IPS DF 4.7 (cell line): ENCODE data around the gene GNRH2.
"Not testable (repeated sequence)": the region's sequence is repeated elsewhere in the genome, so short reads cannot be mapped to it uniquely, and the experiment has no call there.

Experiments used
- DNase-seq: peaks from one replicate; pipeline ENCODE4 v3.0.0-alpha.2; 2013; ENCODE audit warnings: low spot score; ENCODE audit errors: extremely low read depth

Gene GNRH2

DNA sequence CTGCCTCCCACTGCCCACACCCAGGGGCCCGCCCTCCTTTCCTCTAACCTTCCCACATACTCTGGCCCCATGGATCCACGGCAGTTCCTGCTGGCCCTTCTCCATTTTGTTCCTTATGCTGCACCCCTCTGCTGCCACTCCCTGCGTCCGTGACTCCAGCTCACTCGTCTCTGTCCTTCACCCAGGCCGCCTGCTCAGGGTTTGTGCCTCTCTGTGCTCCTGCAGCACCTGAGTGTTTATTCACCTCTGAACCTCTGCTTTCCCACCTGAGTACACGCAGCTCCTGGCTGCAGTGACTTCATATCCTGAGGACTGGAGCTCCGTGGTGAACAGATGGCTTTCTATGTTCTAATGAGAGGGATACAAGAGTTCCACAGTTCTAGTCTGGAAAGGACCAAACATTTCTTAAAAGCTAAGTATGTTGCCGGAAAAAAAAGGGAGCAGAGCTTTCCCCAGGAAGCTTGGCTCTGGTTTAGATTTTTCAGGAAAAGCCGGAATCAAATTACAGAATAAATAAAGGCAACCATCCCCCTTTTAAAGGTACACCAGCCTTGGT lies 1.5 kb upstream of the GNRH2 start:
- no peak for DNase-seq

- no peak for DNase-seq
These were observed 797 bp upstream of the GNRH2 start for GRCh38 chr20:3042625-3043024.

- DNase-seq: no peak
These were observed 1.0 kb downstream of the GNRH2 start for GRCh38 chr20:3044336-3044965.

- no peak for DNase-seq
These were observed 1.8 kb downstream of the GNRH2 start for GRCh38 chr20:3045042-3045815.

GRCh38 chr20:3045816-3046676 lies 2.6 kb downstream of the GNRH2 start, which contains the start of gene MRPS26:
Gene MRPS26, plus strand, starts transcription at chr20:3046052. Its CDS starts 17 bp downstream, at chr20:3046069.
- DNase-seq: no peak

- DNase-seq: no peak
These were observed 3.4 kb downstream of the GNRH2 start for GRCh38 chr20:3046677-3047462.

DNA sequence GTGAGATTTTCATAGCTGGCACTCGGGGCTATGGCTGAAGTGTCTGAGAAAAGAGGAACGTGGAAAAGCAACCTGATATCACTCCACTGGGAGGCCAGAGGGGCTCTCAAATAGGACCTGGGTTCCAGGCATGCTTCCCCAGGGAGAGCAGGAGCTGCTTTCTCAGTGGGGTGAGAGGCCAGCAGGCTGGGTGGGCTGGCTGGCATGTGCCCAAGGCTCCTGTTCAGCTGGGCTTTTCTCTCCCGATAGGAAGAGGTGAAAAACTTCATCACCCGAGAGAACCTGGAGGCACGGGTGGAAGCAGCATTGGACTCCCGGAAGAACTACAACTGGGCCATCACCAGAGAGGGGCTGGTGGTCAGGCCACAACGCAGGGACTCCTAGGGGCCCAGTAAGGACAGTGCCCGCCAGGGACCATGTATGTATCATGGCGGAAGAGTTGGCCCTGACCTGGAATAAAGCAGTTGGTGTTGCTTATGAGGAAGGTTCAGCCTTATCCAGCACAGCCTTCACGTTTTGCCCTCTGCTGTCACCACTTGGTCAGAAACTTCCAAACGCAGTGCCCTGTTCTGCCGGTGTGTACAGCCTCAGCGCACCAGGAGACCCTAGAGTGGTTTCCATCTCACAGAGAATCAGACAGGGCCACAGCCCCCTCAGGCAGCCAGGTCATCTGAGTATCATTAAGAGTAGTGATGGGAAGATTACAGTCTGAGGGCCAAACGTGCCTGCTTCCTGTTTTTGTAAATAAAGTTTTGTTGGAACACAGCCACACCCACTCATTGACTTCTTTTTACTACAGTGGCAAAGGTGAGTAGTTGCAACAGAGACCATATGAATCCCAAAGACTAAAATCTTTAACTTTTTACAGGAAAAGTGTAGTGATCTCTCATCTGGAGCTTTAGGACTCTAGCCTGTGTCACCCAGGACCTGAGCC lies 4.3 kb downstream of the GNRH2 start:
- no peak for DNase-seq

DNA sequence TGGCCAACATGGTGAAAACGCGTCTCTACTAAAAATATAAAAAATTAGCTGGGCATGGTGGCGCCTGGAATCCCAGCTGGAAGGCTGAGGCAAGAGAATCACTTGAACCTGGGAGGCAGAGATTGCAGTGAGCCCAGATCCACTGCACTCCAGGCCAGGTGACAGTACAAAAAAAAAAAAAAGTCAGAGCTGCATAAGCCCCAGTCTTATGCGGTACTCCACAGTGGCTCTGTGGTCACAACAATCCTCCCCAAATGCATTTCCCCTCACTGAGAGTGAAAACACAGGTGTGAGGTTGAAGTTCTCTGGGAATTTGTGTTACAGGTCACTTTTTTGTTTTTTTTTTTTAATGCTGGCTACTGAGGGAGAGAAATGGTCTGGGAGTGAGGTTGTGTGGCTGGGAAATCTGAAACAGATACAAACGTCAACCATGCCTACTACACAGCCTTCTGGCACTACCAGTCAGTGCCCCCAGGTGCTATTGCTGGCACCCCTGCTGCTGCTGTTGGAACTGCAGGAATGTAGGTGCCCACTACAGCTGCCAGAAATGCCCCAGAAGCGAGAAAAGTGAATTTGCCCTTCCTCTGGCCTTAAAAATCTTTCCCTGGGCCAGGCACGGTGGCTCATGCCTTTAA lies 8.1 kb downstream of the GNRH2 start:
- no peak for DNase-seq

- no peak for DNase-seq
These were observed 16.1 kb downstream of the GNRH2 start for GRCh38 chr20:3059489-3059888.

GRCh38 chr20:3064119-3064518 lies 20.7 kb downstream of the GNRH2 start:
- not testable (repeated sequence) for DNase-seq

- DNase-seq: no peak
These were observed 24.0 kb downstream of the GNRH2 start for GRCh38 chr20:3067139-3068014.

- no peak for DNase-seq
These were observed 24.7 kb downstream of the GNRH2 start for GRCh38 chr20:3068075-3068474.

DNA sequence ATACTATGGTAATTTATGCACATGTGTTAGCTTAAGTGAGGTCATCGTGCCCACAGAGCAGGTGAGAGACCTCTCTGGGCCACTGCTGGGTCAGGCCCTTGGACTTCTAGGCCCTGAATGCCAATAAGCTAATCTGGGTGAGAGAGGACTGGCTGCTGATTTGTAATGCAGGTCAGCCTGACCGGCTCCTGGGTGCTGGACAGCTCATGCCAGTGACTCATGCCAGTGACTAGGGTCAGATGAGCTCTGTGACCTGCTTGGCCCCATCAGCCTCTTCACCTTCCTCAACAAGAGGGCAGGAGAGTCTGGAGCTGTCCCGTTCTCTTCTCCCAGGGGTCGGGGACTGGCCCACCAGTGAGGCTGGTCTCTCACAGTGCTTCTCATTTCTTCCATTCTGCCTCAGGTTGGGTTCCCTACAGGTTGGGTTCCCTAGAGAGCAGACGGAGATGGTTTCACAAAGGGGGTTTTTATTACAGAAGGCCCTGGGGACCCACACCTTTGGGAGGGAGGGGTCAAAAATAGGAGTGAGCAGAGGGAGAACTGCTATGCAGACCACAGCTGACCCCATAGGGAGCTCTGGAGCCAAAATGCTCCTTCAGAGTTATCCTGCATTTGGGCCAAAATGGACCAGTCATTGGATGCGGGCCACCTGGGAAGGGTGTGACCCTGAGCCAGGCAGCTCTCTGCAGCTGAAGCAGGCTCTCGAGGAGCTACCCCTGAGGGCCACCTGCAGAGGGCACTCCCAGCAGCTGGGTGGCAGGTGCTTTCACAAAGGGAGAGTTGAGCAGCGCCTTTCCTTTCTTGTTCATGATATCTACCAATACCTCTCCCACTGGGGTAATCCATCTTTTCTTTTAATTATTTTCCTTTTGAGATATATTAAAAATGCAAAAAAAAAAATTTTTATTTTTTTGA lies 25.8 kb downstream of the GNRH2 start:
- DNase-seq: no peak

- no peak for DNase-seq
These were observed 27.3 kb downstream of the GNRH2 start for GRCh38 chr20:3070725-3071124.

- DNase-seq: no peak
These were observed 27.8 kb downstream of the GNRH2 start for GRCh38 chr20:3071266-3071609.

DNA sequence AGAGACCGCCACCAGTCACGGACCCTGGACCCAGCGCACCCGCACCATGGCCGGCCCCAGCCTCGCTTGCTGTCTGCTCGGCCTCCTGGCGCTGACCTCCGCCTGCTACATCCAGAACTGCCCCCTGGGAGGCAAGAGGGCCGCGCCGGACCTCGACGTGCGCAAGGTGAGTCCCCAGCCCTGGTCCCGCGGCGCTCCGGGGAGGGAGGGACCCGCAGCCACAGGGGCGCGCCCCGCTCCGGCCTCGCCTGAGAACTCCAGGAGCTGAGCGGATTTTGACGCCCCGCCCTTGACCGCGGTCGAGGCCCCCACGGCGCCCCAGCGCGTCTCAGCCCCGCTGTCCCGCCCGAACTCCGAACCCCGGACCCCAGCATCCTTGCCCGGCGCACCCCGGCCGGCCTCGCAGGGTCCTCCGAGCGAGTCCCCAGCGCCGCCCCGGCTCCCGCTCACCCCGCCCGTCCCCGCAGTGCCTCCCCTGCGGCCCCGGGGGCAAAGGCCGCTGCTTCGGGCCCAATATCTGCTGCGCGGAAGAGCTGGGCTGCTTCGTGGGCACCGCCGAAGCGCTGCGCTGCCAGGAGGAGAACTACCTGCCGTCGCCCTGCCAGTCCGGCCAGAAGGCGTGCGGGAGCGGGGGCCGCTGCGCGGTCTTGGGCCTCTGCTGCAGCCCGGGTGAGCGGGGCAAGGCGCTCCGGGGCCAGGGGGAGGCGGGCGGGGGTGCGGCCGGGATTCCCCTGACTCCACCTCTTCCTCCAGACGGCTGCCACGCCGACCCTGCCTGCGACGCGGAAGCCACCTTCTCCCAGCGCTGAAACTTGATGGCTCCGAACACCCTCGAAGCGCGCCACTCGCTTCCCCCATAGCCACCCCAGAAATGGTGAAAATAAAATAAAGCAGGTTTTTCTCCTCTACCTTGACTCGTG lies 28.4 kb downstream of the GNRH2 start, which contains the start of gene OXT:
OXT (plus strand) TSS at position 11 of the 920 bp plus-strand sequence; CDS start at position 47, 36 bp downstream.
- DNase-seq: no peak
